Ascending aorta (tissue), 2 donors: Measurements from ENCODE around the gene RFPL2. TPM values are rescaled to one million over a fixed set of nuclear protein-coding genes. Genes with fewer than 3 reads are reported as not detected.

Source experiments
- DNase-seq, 2 donors: peaks; one replicate each; pipeline ENCODE4 v3.0.0-alpha.2; 2019; ENCODE audit warnings: low spot score in 2 of 2
- H3K27ac ChIP-seq, 2 donors: fragments of 200-600 bp; sonication (generic); one replicate each; pipeline ENCODE4 v1.5.1; 2016 to 2017; ENCODE audit warnings: mild to moderate bottlenecking in 1 of 2
- H3K27me3 ChIP-seq: fragments of 200-600 bp; sonication (generic); one replicate; pipeline ENCODE4 v1.5.1; 2017
- H3K36me3 ChIP-seq, 2 donors: fragments of 200-600 bp; sonication (generic); one replicate each; pipeline ENCODE4 v1.5.1; 2016
- H3K4me1 ChIP-seq, 2 donors: fragments of 200-600 bp; sonication (generic); one replicate each; pipeline ENCODE4 v1.5.1; 2016 to 2017; ENCODE audit warnings: mild to moderate bottlenecking in 1 of 2
- H3K4me3 ChIP-seq, 2 donors: fragments of 200-600 bp; sonication (generic); one replicate each; pipeline ENCODE4 v1.5.1; 2016 to 2017; ENCODE audit warnings: mild to moderate bottlenecking in 1 of 2
- H3K9me3 ChIP-seq, 2 donors: fragments of 200-600 bp; sonication (generic); one replicate each; pipeline ENCODE4 v1.5.1; 2016
- CTCF ChIP-seq, 3 experiments: fragments of 200-600 bp in 2 of 3; fragments of 450-650 bp in 1 of 3; sonication (generic) in 2 of 3; IDR thresholded peaks; one replicate each; pipeline ENCODE4 v1.5.1; 2016 to 2019; ENCODE audit warnings: antibody characterized with exemption in 3 of 3, mild to moderate bottlenecking in 1 of 3, moderate library complexity in 1 of 3
- intact Hi-C: fragments of 100-400 bp; cut with DNase I; formaldehyde crosslinking; loops from one replicate; pipeline ENCODE4 v1.15.1; 2023
- total RNA-seq: library from RNA; depleted of rRNA; stranded (reverse); fragments of >200 nt; gene quantifications from one replicate; pipeline ENCODE4 v1.1.0, GENCODE V29; 2016

RFPL2 gene
- total RNA-seq, 1 donor from 2014 or later = not detected

GRCh38 chr22:32183625-32184024, 21.2 kb downstream of the RFPL2 start:
- Histone ChIP-seq H3K4me1 (no peaks in the 10 kb centered on the region), H3K27ac (no peak overlapping the region), H3K27me3 (no peaks in the 10 kb centered on the region), H3K4me3 (no peak overlapping the region), H3K9me3 (no peaks in the 10 kb centered on the region), H3K36me3 (no peaks in the 10 kb centered on the region)
- no peak for TF ChIP-seq CTCF (IDR thresholded peaks at IDR 0.05)
- DNase-seq = no peak
- intact Hi-C loops = no loop called here

- no peaks in the 10 kb centered on the region for H3K36me3 ChIP-seq
- no peak for DNase-seq
- no peak overlapping the region for H3K4me3 ChIP-seq
- intact Hi-C loops = no loop called here
- H3K27me3 ChIP-seq = no peaks in the 10 kb centered on the region
- H3K27ac ChIP-seq = no peak overlapping the region
- peaks cover 0 to 6% of the 10 kb centered on the region in 2 donors for H3K9me3 ChIP-seq
- no peaks in the 10 kb centered on the region for H3K4me1 ChIP-seq
- TF ChIP-seq CTCF (IDR thresholded peaks at IDR 0.05) = no peak
Observed at GRCh38 chr22:32181043-32181442, 23.8 kb downstream of the RFPL2 start.

- no peak for TF ChIP-seq CTCF (IDR thresholded peaks at IDR 0.05)
- Histone ChIP-seq H3K36me3 (no peaks in the 10 kb centered on the region), H3K27me3 (peaks cover 4% of the 10 kb centered on the region), H3K4me1 (no peaks in the 10 kb centered on the region), H3K9me3 (peaks cover 0 to 6% of the 10 kb centered on the region in 2 donors), H3K27ac (no peak overlapping the region), H3K4me3 (no peak overlapping the region)
- intact Hi-C loops = no loop called here
- no peak for DNase-seq
Observed at GRCh38 chr22:32177221-32177765, 27.6 kb downstream of the RFPL2 start.

- peaks cover 0 to 6% of the 10 kb centered on the region in 2 donors for H3K9me3 ChIP-seq
- no peak for DNase-seq
- TF ChIP-seq CTCF (IDR thresholded peaks at IDR 0.05) = no peak
- H3K4me1 ChIP-seq = no peaks in the 10 kb centered on the region
- no peaks in the 10 kb centered on the region for H3K36me3 ChIP-seq
- intact Hi-C loops = no loop called here
- H3K4me3 ChIP-seq = no peak overlapping the region
- peaks cover 4% of the 10 kb centered on the region for H3K27me3 ChIP-seq
- H3K27ac ChIP-seq = no peak overlapping the region
Observed at GRCh38 chr22:32175683-32176644, 28.9 kb downstream of the RFPL2 start.

GRCh38 chr22:32175115-32175514, 29.8 kb downstream of the RFPL2 start:
- H3K27me3 ChIP-seq = peaks cover 4% of the 10 kb centered on the region
- TF ChIP-seq CTCF (IDR thresholded peaks at IDR 0.05) = no peak
- no peak overlapping the region for H3K27ac ChIP-seq
- H3K4me3 ChIP-seq = no peak overlapping the region
- no peak for DNase-seq
- no peaks in the 10 kb centered on the region for H3K4me1 ChIP-seq
- H3K9me3 ChIP-seq = peaks cover 0 to 6% of the 10 kb centered on the region in 2 donors
- intact Hi-C loops = no loop called here
- no peaks in the 10 kb centered on the region for H3K36me3 ChIP-seq
